ENCODE results near the gene MID1IP1.

DNA sequence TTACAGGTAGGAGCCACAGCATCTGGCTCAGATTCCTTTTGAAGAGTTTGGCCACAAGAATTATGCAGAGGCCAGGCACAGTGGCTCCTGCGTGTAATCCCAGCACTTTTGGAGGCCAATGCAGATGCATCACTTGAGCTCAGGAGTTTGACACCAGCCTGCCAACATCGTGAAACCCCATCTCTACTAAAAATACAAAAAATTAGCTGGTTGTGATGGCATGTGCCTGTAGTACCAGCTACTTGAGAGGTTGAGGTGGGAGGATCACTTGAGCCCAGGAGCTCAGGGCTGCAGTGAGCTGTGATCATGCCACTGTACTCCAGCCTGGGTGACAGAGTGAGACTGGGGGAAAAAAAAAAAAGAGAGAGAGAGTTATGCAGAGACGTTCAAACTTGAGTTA lies 53.0 kb downstream of the MID1IP1 start:
- TF ChIP-seq, protein P1, sequence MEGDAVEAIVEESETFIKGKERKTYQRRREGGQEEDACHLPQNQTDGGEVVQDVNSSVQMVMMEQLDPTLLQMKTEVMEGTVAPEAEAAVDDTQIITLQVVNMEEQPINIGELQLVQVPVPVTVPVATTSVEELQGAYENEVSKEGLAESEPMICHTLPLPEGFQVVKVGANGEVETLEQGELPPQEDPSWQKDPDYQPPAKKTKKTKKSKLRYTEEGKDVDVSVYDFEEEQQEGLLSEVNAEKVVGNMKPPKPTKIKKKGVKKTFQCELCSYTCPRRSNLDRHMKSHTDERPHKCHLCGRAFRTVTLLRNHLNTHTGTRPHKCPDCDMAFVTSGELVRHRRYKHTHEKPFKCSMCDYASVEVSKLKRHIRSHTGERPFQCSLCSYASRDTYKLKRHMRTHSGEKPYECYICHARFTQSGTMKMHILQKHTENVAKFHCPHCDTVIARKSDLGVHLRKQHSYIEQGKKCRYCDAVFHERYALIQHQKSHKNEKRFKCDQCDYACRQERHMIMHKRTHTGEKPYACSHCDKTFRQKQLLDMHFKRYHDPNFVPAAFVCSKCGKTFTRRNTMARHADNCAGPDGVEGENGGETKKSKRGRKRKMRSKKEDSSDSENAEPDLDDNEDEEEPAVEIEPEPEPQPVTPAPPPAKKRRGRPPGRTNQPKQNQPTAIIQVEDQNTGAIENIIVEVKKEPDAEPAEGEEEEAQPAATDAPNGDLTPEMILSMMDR (IDR thresholded peaks at IDR 0.05; ENCODE audit: poor library complexity), result no peak
- TF ChIP-seq EZH2 (IDR thresholded peaks at IDR 0.05; ENCODE audit: borderline replicate concordance) (no peak), EZH2phosphoT487 (IDR thresholded peaks at IDR 0.05; ENCODE audit: low read depth, severe bottlenecking, unreplicated experiment) (no peak)
